IPS-NIHi7 (cell line): ENCODE results near the gene UCK2.

Experiments used
- DNase-seq: peaks from one replicate; pipeline ENCODE4 v3.0.0; 2012; ENCODE audit warnings: mixed read lengths; ENCODE audit errors: extremely low spot score

The UCK2 gene

DNA sequence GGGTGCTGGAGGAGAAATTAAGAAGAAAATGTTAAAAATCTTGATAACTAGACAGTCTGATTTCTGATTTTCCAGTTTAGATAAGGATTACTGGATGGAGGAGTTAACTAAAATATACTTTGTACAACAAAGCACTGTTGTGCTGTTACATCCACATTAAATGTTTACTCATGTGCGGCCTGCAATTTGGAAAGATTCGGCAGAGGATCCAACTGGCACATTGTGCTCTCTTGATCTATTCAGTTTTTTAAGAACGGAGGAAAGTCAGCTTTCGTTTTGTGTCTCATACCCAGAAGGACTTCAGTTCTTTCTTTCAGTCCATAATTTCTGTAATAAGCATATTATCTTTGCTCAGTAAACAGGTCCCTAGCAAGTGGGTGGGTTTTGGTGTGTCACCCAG lies 52.5 kb downstream of the UCK2 start:
- no peak for DNase-seq

DNA sequence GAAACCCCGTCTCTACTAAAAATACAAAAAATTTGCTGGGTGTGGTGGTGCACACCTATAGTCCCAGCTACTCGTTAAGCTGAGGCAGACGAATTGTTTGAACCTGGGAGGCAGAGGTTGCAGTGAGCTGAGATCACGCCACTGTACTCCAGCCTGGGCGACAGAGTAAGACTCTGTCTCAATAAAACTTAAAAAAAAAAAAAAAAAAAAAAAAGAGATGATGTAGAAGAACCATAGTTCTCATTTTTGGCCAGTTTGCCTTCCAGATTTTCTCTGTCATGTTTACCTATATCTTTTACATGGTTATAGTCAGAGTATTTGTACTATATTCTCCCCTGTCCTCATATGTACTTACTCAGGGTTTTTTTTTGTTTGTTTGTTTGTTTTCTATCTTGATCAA lies 53.6 kb downstream of the UCK2 start:
- no peak for DNase-seq

DNA sequence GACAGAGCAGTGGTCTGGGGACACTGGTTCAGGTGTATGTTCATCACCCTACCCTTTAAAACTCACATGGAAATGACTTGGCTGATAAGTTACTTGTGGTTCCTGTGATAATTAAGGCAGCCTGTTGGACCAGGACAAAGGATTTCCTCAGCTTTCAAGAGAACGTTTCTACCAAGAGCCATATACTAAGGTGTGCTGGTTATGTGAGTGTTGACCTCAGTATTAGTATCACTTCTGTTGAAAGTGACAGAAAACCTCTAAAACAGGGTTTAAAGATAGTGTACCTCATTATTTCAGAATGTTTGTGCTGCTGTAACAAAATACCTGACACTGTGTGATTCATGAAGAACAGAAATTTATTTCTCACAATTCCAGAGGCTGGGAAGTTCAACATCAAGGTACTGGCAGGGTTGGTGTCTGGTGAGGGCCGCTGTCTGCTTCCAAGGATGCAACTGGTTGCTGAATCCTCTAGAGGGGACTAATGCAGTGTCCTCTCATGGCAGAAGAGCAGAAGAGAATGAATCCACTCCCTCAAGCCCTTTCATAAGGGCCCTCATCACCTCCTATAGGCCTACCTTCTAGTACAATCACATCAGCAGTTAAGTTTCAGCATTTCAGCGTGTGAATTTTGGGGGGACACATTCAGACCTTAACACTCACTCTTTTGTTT lies 54.9 kb downstream of the UCK2 start:
- DNase-seq: no peak

DNA sequence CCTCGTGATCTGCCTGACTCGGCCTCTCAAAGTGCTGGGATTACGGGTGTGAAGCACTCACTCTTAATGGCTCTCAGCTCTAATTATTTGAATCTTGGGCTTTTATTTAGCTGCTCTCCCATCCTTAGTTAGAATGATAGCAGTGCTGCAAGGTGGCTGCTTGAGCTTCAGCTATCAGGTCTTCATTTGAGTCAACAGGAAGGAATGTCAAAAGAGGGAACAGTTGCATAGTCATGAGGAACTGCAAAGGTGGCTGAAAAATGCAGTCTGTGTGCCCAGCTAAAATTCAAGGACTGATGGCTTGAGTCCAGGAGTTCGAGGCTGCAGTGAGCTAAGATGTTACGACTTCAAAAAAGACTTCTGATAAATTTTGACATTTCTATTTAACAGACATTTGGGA lies 55.6 kb downstream of the UCK2 start:
- peak; percentile 39 for DNase-seq

DNA sequence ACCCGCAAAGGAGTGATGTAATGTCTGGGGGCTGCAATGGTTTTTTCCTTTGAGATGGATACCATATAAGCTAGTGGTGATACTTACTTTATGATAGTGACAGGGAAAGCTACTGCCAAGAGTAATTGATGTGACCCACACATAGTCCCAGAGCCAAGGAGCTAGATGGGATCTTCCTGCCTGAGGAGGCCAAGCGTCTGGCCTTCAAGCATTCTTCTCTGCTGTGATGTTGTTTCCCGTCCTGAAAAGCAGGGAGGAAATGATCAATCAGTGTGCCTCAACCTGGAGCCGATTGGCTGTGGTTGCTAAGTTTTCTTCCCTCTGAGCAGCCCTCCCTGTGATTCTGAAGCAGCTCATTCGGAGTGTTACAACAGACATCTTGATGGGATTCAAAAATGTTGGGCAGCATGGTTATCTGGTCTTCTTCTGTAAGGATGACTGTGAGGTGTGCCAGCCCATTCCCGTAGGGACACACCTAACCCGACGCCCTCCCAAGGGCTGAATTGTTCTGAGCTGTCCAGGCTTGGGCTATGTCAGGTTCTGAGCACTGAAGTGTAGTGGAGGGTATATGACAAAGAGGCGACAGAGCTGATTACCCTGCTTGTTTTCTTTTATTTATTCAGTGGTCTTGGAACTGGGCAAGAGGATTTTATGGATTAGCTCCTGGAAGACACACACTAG lies 56.7 kb downstream of the UCK2 start:
- DNase-seq: no peak

DNA sequence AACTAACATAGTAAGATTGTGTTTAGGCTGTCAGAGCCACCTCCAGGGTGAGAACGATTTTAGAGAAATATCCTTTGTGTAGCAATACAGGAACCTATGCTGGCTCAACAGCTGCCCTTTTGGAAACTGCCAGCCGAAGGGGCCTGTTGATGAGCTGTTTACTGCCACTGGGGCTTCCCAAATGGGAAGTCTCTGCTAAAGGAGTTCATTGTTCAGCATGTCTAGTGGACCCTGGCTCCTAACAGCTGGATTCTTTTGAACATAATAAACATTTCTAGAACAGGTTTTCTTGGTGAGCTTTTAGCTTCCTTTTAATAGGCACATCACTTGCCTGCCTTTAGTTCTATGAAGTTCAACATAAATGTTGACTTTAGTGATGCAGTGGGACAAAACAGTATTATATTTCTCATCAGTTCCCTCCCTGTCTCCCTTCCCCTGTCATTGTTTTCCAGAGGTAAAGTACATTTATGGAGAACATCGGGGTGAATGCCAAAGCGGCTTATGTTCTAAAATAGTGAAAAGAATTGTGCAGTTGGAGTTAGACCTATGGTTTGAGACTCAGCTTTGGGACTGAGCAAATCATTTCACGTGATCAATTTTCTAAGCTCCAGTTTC lies 57.4 kb downstream of the UCK2 start:
- no peak for DNase-seq

DNA sequence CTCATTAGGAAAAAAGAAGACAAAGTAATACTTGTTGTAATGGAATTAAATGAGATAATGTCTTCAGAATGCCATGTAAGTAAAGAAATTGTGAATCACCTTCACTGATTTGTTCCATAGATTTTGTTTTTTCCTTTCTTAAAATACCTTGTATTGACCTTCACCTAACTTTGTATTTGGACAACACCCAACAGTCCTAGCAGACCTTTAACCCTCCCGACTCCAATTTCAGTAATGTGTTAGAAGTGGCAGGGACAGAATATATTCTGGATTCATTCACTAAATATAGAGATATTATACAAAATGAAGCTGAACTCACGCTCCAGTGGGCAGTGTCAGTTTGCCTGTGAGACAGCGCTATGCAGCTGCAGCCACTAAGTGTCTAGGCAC lies 57.9 kb downstream of the UCK2 start:
- no peak for DNase-seq

DNA sequence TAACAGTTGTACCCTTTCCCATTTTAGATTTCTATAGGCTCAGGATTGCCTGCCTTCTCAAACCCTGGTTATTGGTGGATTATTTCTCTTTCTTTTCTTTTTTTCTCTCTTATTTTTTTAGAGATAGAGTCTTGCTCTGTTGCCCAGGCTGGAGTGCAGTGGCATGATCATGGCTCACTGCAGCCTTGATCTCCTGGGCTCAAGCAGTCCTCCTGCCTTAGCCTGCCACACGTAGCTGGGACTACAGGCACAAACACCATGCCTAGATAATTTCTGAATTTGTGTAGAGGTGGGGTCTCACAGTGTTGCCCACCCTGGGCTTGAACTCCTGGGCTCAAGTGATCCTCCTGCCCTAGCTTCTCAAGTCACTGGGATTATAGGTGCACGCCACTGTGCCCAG lies 58.8 kb downstream of the UCK2 start:
- DNase-seq: no peak

DNA sequence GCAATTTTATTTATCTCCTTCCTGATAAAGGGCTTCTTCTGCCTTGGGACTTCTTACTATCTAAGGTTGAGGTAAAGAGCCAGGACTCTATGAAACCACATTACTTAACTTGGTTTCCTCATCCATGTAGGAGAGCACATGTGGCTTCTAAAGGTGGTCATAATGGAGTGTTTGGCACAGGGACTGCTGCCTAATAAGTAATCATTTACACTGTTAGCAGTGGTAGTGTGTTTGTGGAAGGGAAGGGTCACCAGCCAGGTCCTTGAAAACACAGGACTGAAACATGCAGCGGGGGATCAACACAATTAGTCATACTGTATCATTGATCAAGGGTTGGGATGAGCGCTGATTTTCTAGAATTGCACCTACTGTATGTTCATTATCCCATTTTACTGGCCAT lies 59.6 kb downstream of the UCK2 start:
- DNase-seq: no peak

DNA sequence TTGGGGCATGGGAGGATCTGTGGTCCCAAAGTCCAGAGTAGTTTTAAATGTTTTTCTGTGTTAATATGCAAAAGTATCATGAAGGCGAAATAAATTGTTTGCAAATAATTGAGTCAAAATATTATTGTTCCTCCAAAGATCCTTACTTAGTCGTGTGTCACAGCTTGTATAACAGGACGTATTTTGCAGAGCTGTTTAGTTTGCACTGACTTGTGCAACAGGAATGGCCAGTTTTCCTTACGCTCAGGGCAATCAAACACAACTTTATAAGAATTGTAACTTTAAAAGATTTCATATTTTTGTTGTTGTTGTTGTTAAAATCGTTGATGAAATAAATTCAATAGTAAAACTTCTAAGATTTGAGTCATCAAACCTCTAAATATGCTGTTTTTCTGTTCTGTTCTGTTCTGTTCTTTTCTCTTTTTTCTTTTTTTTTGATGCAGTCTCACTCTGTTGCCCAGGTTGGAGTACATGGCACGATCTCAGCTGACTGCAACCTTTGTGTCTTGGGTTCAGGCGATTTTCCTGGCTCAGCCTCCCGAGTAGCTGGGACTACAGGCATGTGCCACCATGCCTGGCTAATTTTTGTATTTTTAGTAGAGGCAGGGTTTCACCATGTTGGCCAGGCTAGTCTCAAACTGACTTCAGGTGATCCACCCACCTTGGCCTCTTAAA lies 60.6 kb downstream of the UCK2 start:
- DNase-seq: no peak

DNA sequence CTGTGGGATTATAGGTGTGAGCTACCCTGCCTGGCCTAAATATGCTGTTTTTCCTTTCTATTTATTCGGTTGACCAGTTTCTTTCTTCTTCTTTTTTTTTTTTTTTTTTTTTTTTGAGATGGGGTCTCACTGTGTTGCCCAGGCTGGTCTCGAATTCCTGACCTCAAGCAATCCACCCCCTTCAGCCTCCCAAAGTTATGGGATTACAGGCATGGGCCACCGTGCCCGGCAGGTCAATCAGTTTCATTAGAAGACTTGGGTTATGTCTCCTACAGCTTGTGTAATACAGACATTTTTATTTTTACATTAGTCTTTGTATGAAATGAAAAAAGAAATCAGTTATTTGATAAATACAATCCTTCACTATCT lies 61.1 kb downstream of the UCK2 start:
- DNase-seq: no peak

DNA sequence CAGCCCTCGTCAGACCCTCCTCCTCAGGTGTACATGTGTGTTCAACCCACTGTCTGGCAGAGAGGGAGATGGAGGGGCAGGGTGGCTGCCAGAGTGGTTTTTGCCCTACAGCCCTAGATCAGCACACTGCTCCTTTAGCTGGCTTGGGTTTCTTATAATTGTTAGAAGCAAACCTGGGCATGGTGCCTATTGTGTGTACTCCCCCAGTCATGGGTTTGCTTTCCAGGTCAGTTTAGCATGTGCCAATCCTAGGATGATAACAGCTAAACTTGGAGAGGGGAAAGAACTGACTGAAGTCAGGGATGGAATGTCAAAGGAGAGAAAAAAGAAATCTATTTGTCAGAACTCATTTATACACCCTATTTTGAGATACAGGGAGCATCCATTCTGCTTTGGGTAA lies 63.3 kb downstream of the UCK2 start:
- DNase-seq: no peak

DNA sequence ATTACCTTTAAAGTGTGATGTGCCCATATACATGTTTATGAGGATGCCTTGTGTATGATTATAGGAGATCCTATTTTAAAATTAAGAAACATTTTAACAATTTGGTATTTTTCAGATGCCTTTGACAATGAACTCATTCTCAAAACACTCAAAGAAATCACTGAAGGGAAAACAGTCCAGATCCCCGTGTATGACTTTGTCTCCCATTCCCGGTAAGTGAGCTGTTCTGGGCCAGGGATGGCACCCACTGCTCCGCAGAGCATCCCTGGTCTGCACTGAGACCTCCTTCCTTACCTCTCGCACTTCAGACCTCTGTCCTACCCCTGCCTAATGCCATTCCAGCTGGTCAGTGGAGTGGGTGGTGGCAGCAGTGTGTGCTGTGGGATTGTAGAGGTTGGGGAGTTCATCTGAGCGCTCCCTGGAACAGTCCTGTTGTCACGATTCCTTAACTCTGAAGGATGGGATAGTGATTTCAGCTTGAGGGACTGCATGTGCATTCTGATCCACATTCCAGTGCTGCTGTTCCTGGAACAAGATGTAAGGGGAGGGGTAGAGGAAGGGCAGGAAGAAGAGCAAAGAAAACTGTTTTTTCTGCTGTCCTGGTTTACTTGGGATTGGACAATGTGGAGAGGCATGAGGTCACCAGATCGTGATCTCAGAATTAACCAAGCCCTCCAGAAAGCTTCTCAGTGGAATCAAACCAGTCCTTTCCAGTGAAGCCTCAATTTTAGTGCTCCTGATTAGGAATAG lies 63.9 kb downstream of the UCK2 start:
- DNase-seq: no peak

DNA sequence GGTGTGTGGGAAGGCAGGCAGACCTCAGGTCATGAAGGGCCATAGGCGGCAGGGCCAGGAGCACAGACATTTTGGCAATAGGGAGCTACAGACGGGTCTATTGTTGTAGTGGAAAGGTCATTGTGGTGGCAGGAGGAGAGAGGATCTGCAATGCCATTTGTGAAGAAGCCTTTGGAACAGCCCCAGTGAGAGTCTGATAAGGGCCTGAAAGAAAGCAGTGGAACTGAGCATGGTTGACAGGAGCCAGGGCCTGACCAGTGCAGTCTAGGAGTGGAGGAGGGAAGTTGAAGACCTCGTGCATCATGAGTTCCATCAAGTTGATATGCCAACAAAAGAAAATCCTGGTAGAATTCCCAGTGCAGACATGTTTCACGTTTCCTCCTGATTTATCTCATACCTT lies 65.5 kb downstream of the UCK2 start:
- no peak for DNase-seq

DNA sequence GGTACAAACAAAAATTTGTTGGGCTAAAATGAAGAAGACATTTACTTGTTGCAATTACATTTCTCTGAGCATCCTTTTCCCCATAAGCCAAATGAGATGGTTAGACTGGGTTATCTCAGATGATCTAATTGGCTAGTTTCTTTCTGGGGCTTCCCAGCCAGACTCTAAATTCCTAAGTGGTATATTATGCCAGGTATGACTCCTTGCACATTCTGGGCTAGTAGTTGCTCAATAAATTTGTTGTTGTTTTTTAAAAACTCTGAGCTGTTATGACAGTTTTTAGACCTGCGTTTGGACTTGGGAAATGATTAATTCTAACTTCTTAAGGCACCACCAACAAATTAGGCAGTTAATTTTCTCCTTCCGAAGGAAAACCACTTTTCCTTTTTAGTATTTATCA lies 66.1 kb downstream of the UCK2 start:
- DNase-seq: no peak

DNA sequence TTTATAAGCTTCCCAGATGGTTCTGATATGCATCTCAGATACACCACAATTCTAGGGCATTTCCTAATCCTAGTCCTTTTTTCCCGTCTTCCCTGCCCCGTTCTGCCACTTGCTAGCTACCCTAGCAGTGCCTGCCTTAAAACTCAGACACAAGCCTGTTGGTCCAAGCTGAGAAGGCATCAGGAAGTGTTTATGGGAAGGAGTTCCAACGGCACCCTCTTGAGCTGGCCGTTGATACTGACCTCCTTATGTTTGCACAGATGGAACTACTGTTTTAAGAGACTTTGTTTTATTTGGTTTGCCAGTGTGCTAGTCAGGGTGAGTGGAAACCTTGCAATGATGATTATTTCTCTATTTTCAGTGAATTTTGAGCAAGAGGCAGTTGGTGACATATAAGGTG lies 67.2 kb downstream of the UCK2 start:
- no peak for DNase-seq

DNA sequence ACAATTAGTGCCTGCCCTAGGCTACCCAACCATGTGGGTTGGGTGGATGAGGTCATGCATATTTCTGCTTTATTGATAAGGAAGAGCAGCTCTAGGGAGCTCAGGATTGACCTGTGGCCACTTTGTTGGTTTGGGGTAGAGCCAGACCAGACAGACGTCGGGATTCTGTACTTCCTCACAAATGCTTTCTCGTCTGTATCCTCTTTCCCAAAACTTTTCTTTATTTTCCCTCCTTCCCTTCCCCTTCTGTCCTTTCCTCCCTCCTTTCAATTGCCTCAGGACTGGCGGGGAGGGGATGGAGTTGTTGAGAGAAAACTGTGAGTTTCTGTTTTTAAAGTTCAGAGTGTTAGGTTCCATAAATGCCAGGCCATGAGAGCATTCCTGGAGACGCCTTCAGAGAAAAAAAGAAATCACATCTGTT lies 68.0 kb downstream of the UCK2 start:
- no peak for DNase-seq

DNA sequence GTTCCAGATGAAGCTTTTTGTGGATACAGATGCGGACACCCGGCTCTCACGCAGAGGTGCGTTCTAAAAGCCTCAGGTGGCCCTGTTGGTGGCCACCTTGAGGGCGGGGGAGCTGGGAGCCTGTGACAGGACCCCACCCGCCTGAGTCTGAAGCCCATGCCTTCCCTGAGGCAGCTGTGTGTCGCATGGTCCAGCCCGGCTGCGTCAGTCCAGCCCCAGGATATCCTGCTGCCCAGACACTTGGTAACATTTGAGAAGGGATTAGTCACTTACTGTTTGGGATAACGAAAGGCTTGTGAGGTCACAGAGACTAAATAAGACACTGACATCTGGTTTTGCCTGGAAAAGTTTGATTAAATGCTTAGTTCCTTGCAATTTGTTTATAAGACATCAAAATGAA lies 68.9 kb downstream of the UCK2 start:
- no peak for DNase-seq

DNA sequence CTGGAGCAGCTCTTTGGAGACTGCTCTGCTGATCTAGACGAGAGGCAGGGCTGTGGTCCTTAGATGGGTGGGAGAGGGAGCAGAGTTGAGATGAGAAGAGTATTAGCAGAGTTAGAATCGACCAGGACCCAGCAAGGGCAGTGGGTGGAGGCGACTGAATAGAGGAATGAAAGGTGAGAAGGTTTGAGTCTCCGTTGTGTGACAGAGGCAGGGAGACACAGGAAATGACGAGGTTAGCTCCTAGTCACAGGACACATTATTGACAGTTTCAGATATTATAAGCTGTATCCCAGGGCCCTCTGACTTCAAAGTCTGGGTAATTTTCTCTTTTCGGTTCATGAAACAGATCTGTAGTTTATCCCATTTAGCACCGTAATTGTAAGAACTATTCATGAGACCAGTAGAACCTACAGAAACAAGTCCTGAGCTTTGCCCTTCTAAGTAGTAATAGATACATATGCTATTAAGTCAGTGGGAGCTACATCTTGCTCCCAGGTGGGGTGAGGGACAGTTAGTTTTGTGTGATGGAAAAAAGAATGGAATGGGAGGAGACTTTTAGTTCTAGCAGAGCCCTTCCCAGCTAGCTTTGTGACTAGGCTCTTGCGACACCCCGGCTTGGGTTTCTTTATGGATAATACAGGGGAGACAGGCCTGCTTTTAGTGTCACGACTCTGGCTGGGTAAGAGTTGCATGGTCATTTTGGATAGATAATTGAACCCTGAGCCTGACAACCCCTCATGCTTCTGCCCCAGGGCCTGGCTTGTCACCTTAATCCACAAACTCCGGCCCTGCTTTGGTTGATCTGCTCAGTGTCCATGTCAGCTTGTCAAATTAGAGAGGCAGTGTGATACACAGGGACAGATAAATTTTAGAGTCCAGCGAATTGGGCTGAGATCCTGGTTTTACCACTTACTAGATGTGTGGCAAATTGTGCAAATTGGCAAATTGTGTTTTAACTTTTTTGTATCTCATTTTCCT lies 70.2 kb downstream of the UCK2 start:
- DNase-seq: no peak

DNA sequence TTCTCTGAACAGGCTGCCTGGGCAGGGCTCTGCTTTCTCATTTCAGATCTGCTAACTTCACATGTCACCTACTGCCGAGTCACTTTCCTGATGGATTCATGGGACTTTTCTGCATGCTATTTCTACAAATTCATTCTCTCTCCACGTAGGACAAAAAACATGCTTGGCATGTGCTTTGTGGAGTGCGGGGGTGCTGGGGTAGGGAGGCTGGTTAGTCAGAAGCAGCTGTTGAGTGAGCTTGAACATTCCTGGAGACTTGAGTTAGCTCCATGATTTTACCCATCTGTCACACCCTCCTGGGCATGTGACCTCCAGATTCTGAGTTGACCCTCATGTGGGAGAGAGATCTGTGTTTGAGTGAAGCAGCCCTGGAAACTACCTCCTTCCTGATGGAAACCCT lies 71.4 kb downstream of the UCK2 start:
- DNase-seq: no peak

DNA sequence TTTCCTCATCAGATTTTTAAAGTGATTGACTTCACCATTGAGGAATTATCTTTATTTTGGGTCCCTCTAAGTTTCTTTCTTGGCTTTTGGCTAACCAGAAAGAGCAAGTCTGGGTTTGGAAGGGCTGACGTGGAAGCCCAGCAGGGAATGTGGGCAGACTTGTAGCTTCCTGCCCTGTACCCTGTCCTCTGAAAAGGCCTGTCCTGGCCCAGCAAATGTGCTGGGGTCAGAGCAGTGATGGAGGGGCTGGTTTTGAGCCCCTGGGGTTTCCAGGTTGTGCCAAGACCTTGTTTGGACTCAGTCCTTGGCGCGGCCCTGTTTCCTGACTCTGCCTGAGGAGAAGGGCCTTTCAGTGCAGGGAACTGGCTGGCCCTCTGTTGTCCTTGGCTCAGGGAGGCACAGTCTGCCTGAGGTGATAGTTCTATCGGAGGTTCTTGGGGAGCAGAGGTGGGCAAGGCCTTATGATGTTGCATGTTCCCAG lies 72.1 kb downstream of the UCK2 start:
- no peak for DNase-seq
